Measurements from ENCODE around the gene TGFB3. TPM values are rescaled to one million over a fixed set of nuclear protein-coding genes. Genes with fewer than 3 reads are reported as not detected.

TGFB3 gene
- total RNA-seq, 1 experiment from 2014 or later = 1.7 TPM

DNA sequence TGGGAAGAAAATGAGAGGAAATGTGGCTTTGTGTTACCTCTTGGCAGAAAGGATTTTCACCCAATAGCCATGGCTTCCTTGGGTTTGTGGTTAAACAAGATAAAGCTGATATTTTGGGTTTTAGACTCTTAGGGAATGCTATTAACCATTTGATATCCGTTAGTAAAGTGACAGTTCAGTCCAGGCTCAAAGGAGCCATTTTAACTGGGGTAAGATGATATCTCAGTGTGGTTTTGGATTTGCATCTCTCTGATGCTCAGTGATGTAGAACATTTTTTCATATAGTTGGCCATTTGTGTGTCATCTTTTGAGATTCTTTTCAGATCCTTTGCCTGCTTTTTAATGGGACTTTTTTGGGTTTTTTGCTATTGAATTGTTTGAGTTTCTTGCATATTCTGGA, 33.9 kb upstream of the TGFB3 start:
- no peak for ATAC-seq
- Mint-ChIP-seq H3K4me1 (peaks cover 22% of the 10 kb centered on the region), H3K27ac (no peak overlapping the region), H3K36me3 (peaks cover 32% of the 10 kb centered on the region), H3K4me3 (no peak overlapping the region), H3K9me3 (peaks cover 12% of the 10 kb centered on the region), H3K27me3 (ENCODE audit: low read depth) (no peaks in the 10 kb centered on the region)
- POLR2A ChIA-PET = no interaction called here
- no peak for DNase-seq (ENCODE audit: low spot score)
- no peak for TF ChIP-seq CDX4 (CRISPR knock-in tag; IDR thresholded peaks at IDR 0.05; ENCODE audit: borderline replicate concordance)
- no peak for TF ChIP-seq NFE2L1 (CRISPR knock-in tag; IDR thresholded peaks at IDR 0.05)
- no peak for TF ChIP-seq NFATC4 (CRISPR knock-in tag; IDR thresholded peaks at IDR 0.05)
- TF ChIP-seq, protein P1, sequence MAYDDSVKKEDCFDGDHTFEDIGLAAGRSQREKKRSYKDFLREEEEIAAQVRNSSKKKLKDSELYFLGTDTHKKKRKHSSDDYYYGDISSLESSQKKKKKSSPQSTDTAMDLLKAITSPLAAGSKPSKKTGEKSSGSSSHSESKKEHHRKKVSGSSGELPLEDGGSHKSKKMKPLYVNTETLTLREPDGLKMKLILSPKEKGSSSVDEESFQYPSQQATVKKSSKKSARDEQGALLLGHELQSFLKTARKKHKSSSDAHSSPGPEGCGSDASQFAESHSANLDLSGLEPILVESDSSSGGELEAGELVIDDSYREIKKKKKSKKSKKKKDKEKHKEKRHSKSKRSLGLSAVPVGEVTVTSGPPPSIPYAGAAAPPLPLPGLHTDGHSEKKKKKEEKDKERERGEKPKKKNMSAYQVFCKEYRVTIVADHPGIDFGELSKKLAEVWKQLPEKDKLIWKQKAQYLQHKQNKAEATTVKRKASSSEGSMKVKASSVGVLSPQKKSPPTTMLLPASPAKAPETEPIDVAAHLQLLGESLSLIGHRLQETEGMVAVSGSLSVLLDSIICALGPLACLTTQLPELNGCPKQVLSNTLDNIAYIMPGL (CRISPR knock-in tag; IDR thresholded peaks at IDR 0.05) = no peak
- TF ChIP-seq MXD4 (CRISPR knock-in tag; IDR thresholded peaks at IDR 0.05; ENCODE audit: borderline replicate concordance) = no peak
- TF ChIP-seq, protein P2, sequence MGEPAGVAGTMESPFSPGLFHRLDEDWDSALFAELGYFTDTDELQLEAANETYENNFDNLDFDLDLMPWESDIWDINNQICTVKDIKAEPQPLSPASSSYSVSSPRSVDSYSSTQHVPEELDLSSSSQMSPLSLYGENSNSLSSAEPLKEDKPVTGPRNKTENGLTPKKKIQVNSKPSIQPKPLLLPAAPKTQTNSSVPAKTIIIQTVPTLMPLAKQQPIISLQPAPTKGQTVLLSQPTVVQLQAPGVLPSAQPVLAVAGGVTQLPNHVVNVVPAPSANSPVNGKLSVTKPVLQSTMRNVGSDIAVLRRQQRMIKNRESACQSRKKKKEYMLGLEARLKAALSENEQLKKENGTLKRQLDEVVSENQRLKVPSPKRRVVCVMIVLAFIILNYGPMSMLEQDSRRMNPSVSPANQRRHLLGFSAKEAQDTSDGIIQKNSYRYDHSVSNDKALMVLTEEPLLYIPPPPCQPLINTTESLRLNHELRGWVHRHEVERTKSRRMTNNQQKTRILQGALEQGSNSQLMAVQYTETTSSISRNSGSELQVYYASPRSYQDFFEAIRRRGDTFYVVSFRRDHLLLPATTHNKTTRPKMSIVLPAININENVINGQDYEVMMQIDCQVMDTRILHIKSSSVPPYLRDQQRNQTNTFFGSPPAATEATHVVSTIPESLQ (CRISPR knock-in tag; IDR thresholded peaks at IDR 0.05) = no peak
- no peak for TF ChIP-seq IRF1 (CRISPR knock-in tag; IDR thresholded peaks at IDR 0.05)
- no peak for TF ChIP-seq KAT7 (CRISPR knock-in tag; IDR thresholded peaks at IDR 0.05; ENCODE audit: borderline replicate concordance)
- TF ChIP-seq SP1 (CRISPR knock-in tag; conservative IDR thresholded peaks at IDR 0.05) = no peak
- TF ChIP-seq, protein P3, sequence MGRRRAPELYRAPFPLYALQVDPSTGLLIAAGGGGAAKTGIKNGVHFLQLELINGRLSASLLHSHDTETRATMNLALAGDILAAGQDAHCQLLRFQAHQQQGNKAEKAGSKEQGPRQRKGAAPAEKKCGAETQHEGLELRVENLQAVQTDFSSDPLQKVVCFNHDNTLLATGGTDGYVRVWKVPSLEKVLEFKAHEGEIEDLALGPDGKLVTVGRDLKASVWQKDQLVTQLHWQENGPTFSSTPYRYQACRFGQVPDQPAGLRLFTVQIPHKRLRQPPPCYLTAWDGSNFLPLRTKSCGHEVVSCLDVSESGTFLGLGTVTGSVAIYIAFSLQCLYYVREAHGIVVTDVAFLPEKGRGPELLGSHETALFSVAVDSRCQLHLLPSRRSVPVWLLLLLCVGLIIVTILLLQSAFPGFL (CRISPR knock-in tag; IDR thresholded peaks at IDR 0.05; ENCODE audit: borderline replicate concordance) = no peak
- TF ChIP-seq TEAD4 (CRISPR knock-in tag; IDR thresholded peaks at IDR 0.05) = no peak
- no peak for TF ChIP-seq IRF2 (CRISPR knock-in tag; IDR thresholded peaks at IDR 0.05; ENCODE audit: borderline replicate concordance, low read depth)
- TF ChIP-seq GRHL2 (CRISPR knock-in tag; IDR thresholded peaks at IDR 0.05; ENCODE audit: insufficient replicate concordance, severe bottlenecking) = no peak
- no peak for TF ChIP-seq SOX15 (CRISPR knock-in tag; IDR thresholded peaks at IDR 0.05)
- CTCF ChIA-PET = interaction anchor here (0.8 to 1.3 kb wide), 2 partner anchors 33 to 337 kb away, joined by 3 read pairs; no protein-coding TSS in a partner anchor

- H3K27ac Mint-ChIP-seq = no peak overlapping the region
- H3K4me3 Mint-ChIP-seq = no peak overlapping the region
- H3K4me1 Mint-ChIP-seq = peaks cover 22% of the 10 kb centered on the region
- no peaks in the 10 kb centered on the region for H3K27me3 Mint-ChIP-seq (ENCODE audit: low read depth)
- peaks cover 30% of the 10 kb centered on the region for H3K36me3 Mint-ChIP-seq
- CTCF ChIA-PET = interaction anchor here (0.8 to 1.3 kb wide), 2 partner anchors 33 to 338 kb away, joined by 3 read pairs; no protein-coding TSS in a partner anchor
- ATAC-seq (no peak), DNase-seq (ENCODE audit: low spot score) (no peak)
- H3K9me3 Mint-ChIP-seq = peaks cover 10% of the 10 kb centered on the region
- POLR2A ChIA-PET = no interaction called here
- TF ChIP-seq ARID4B (CRISPR knock-in tag; IDR thresholded peaks at IDR 0.05; ENCODE audit: borderline replicate concordance) (no peak), ZNF416 (CRISPR knock-in tag; IDR thresholded peaks at IDR 0.05) (no peak), ZNF396 (CRISPR knock-in tag; IDR thresholded peaks at IDR 0.05; ENCODE audit: borderline replicate concordance) (no peak), CTCF (IDR thresholded peaks at IDR 0.05) (no peak), ZNF425 (CRISPR knock-in tag; conservative IDR thresholded peaks at IDR 0.05) (no peak), MXD4 (CRISPR knock-in tag; IDR thresholded peaks at IDR 0.05; ENCODE audit: borderline replicate concordance) (no peak), ZNF423 (CRISPR knock-in tag; IDR thresholded peaks at IDR 0.05) (no peak), ZNF121 (CRISPR knock-in tag; IDR thresholded peaks at IDR 0.05) (no peak)
Measured at GRCh38 chr14:76015191-76015590, 33.4 kb upstream of the TGFB3 start.

Data from WTC11 (cell line).